Epidermal melanocyte (primary cell): ENCODE results near the gene RCN1.
"Not testable (repeated sequence)": the region's sequence is repeated elsewhere in the genome, so short reads cannot be mapped to it uniquely, and the experiment has no call there.

Source experiments
- DNase-seq: peaks from one replicate; pipeline ENCODE4 v3.0.0; 2011; ENCODE audit warnings: low spot score; ENCODE audit not compliant: insufficient read length

RCN1 gene

DNA sequence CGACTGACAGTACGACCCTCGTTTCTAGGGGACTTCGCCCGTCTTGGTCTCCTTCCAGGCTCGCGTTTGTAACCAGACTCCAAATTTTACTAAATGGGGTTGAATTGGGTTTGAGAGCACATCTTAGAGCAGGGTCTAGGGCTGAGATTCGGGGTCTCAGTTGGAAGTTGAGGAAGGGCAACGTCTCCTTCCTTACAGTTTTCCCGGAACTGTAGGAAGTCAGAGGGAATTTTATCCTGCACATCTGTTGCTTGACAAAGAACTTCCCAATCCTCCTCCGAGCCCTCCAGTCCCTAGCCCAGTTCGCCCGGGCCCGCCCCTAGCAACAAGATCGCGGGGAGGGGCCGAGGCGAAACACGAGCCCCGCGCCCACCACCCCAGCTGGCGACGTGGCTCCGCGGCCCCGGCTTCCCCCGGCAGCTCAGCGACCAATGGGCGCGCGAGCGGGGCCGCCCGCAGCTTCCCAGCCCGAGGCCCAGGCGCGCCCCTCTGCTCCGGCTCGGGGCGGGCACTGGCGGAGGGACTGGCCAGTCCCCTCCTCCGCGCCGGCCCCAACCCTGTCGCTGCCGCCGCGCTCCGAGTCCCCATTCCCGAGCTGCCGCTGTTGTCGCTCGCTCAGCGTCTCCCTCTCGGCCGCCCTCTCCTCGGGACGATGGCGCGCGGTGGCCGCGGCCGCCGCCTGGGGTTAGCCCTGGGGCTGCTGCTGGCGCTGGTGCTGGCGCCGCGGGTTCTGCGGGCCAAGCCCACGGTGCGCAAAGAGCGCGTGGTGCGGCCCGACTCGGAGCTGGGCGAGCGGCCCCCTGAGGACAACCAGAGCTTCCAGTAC lies at the start of gene RCN1:
RCN1 (plus strand) TSS at position 530 of the 826 bp plus-strand sequence; CDS start at position 653, 123 bp downstream.
- DNase-seq: peak; percentile 65

DNA sequence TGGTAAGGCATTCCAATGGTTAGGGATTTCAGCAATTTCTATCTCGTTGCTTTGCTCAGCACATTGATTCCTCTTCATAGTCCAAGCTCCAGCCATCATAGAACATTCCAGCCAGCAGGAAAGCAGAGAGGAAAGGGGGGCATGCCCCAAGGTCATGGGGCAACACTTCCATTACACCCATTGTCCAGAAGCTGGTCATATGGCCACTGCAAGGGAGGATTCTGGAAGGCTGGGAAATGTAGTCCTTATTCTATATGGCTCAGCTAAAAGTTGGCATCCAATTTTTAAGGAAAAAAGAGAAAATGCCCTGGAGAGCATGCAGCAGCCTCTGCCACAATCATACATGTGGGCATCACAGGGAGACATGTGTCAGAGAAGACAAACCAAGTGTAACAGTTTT lies 47.1 kb upstream of the RCN1 start:
- no peak for DNase-seq

DNA sequence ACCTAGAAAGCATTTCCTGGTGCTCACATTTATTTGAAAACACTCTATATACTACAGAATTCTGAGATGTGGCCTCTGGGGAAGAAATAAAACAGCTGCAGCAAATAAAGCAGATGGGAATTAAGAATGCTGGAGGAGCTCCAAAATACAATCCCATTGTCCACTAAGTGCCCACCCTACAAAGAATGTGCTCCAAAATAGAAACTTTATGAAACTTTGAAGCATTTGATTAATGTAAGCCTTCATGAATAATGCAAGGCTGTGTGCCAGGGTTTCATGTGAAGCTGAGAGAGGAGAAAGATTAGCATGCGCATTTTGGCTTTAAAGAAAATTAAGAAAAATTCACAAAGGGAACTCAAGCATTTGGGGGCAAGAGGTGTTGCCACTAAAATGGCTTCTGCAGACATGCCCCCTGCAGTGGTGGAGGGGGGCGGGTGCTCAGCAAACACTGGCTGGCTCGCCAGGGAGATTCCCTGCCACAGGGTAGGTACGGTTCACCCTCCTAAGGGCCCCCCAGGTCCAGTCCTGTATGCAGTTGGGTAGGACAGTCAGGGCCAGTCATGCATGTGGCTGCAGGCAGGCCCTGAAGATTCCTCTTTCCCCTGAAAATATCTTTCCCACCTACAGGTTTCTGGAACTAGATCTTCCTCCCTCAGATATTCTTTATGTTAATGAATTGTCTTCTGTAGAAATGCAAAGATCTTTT lies 46.6 kb upstream of the RCN1 start:
- DNase-seq: no peak

- no peak for DNase-seq
Observed at GRCh38 chr11:32045456-32045855, 45.4 kb upstream of the RCN1 start.

- no peak for DNase-seq
Observed at GRCh38 chr11:32050264-32050663, 40.6 kb upstream of the RCN1 start.

DNA sequence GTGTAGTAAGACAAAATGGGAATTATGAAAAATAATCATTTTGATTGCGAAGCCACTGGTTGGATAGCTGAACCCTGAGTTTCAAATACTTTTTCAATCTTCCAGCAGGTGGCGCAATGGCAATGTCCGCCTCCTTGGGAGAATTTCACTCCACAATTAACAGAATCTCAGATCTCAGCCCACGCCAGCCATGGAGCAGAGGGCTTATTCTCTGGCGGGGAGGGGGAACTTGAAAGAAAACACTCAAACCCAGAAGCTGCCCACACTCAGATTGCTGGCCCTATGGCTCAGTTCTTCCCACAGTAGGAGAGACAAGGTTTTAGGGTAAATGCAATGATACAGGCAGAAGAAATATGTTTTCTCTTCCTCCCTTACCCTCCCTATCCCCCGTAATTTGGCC lies 38.7 kb upstream of the RCN1 start:
- peak; percentile 55 for DNase-seq

DNA sequence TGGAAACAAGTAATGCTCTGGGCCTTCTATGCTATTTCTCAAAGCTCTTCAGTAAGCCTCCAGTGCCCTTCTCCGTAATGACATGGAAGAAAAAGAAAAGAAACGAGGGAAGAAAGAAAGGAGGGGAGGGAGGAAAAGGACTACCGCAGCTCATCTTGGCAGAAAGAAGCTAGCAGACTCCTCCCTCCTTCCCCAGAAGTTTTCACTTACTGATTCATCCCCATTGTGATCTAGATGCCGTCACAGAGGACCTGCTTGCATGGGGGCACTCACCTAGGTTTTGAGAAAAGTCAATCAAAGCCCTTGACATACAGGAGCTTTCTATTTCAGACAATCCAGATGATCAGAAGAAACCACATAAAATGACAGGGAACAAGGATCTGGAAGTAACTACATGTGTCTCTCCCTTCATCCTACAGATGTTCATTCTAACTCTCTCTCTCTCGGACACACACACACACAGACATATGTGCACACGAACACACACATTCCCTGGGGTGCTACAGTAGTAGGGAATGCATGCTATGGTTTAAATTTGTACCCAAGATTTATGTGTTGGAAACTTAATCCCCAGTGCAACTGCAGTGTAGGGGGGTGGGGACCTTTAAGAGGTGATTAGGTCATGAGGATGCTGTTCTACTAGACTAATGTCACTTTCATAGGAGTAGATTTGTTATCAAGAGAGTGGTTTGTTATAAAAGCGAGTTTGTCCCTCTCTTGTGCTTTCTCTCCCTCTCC lies 37.6 kb upstream of the RCN1 start:
- DNase-seq: no peak

- DNase-seq: no peak
Observed at GRCh38 chr11:32055861-32056260, 35.0 kb upstream of the RCN1 start.

- DNase-seq: peak; percentile 54
Observed at GRCh38 chr11:32056438-32056837, 34.4 kb upstream of the RCN1 start.

DNA sequence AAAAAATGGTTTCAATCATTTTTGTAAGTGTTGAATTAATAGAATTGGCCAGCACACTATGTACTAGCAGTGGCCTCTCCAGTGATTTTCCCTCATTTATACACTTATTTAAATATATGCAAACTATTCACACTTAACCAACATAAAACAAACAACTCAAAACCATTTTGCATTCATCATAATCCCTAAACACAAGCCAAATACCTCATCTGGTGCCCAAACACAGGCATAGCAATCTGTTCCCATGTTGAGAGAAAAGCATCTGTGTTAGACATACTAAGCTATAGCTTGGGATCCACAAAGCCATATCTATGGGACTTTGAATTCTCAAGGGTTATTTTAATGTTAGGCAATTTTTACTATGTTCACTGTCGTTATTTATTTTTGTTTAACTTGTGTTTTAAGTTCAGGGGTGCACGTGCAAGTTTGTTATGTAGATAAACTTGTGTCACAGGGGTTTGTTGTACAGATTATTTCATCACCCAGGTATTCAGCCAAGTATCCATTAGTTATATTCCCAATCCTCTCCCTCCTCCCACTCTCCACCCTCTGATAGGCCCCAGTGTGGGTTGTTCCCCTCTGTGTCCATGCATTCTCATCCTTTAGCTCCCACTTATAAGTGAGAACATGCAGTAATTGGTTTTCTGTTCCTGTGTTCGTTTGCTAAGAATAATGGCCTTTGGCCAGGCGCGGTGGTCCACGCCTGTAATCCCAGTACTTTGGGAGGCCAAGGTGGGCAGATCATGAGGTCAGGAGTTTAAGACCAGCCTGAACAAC lies 31.0 kb upstream of the RCN1 start:
- no peak for DNase-seq

GRCh38 chr11:32062540-32062939 lies 28.3 kb upstream of the RCN1 start:
- DNase-seq: no peak

DNA sequence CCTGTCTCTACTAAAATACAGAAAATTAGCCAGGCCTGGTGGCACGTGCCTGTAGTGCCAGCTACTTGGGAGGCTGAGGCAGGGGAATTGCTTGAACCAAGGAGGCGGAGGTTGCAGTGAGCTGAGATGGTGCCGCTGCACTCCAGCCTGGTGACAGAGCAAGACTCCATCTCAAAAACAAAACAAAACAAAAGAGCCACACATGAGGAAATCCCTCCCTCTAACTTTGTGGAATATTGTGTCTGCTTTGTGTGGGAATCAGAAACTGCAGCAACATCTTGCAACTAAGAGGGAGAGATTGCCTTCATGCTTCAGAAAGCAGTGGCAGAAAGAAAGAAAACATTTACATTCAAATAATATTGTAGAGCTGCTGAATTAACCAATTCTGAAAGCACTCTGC lies 27.8 kb upstream of the RCN1 start:
- not testable (repeated sequence) for DNase-seq

DNA sequence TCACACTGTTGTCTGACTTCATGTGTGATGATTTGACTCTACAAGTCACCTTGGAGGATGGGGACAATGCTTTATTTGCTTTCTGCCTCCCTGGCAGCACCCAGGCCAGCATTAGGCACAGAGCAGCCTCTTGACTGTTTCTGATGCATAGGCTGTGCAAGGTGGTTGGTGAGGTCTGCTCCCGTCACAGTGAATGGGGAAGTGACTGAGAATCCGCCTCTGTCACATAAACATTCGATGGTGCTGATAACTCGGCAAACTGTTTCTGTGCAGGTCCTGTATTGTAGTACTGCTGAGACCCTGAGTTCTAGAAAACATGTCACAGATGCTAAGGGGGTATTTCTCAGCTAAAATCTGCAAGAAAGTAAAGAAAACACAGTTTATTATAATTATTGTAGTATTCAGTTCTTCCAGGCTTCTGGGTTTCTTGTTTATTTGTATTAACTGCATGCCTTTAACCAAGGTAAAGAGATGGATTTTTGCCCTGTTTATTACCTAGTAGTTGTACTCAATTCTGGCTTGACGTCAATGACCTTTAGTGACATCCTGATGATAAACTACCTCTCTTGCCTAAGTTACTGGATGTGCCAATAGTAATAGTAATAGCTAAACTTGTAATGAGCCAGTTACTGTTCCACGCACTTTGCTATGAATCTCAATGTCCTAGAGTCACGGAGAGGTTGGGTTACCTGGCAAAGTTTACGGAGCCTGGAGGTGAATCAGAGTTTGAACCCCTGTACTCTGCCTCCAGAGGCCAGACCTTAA lies 24.8 kb upstream of the RCN1 start:
- DNase-seq: no peak

GRCh38 chr11:32068134-32068870 lies 22.6 kb upstream of the RCN1 start:
- DNase-seq: no peak

DNA sequence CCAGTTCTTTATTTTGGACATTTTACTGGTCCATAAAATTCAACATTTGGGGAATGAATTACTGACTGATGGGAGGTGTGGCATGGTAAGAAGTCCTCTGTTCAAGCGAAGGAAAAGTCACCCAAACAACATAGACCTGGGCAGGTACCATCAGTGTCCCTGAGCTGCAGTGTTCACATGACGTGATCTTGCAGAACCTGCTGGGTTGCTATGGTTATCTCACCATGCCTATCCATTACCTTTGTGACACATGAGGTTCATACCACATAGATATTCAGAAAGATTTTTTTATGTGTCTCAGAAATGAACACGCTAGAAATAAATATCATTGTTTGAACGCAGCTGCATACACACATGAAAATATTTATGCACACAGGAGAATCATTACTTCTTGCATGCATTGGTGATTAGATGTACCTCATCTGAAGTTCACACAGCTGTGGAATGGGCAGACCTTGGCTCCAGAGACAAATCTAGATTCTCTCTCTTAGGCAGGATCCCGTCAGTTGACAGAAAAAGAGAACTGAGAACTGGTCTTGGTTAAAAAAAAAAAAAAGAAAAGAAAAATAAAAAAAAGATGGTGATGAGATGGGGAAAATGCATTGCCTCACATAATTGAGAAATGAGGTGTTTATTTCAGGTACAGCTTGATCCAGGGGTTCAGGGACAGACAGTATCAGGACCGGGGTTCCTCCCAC lies 21.4 kb upstream of the RCN1 start:
- no peak for DNase-seq

DNA sequence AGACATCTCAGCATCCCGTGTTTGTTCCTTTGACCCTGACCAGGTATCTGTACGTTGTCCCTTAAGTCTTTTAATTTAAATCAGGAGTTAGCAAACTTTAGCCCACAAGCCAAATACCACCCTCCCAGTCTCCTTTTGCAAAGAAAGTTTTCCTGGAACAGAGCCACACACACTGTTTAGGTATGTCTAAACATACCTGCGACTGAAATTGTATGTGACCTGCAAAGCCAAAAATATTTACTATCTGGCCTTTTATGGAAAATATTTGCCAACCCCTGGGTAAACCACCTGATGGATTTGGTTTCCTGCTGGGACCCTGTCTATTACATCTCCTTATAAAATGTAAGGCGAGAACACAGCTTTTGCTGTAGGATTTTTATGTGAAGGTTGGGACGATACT lies 20.2 kb upstream of the RCN1 start:
- no peak for DNase-seq

DNA sequence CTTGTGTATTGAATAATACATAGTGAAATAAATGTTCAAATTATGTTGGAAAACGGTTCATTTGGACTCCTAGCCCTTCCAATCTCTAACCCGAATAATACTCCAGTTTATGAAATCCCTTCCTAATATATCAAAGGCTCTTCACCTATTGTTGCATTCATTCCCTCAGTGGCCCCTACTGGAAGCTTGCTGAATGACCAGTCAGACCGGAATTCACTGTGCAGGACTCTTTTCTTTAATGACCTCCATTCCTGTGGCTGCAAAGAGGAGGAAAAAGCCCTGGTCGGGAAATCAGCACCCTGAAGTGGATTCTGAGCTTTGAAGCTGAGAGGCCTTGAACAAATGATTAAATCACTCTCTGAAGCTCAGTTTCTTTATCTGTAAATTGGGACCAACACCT lies 19.1 kb upstream of the RCN1 start:
- peak; percentile 43 for DNase-seq

GRCh38 chr11:32072872-32073643 lies 17.8 kb upstream of the RCN1 start:
- no peak for DNase-seq

DNA sequence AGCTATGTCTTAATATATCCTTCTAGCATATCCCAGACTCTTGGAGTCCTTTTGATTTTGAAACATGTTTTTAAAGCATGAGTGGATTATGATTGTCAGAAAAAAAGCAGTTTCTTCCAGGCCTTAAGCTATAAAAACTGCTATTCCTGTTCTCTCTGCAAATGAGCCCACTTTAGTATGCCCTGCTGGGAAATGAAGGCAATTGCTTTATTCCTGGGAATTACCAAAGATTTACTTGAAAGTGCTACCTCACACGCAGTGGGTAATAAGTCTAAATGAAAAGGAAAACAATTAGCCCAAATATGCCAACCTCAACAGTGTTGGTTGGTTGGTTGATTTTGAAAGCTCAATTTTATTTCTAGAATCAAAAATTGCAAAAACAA lies 17.2 kb upstream of the RCN1 start:
- DNase-seq: no peak
